ENCODE results near the gene ARMC5.

DNA sequence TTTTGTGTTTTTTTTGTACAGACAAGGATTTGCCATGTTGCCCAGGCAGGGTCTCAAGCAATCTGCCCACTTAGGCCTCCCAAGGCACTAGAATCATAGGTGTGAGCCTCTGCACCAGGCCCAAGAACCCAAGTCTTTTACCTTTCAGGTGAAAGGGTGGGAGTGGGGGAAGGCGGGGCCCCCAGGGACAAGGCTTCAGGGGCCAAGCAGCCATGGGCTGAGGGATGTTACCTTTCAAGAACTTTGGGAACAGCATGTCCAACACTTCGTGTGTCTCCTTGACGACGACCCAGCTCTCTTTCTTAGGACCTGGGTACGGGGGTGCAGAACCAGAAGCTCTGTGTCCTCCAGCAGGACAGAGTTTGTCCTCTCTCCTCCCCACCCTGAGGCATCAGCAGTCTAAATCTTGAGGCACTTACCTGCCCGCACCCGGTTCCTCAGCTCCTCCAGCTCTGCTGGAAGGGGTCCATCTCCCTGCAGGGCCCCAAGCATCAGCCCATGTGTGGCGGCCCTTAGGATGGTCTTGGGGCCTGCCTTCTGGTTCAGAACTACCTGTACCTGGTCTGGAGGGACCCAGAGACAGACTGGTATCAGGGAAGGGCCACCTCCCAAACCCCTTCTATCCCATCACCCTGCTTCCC lies 32.6 kb downstream of the ARMC5 start:
- TF ChIP-seq CTCF (IDR thresholded peaks at IDR 0.05) (no peak), EZH2phosphoT487 (IDR thresholded peaks at IDR 0.05) (no peak), EZH2 (IDR thresholded peaks at IDR 0.05) (no peak)
